ENCODE results near the gene FAM240B.

FAM240B gene

GRCh38 chr9:38651400-38652042 lies 68.4 kb downstream of the FAM240B start:
- no peak for DNase-seq
- H2AFZ ChIP-seq (ENCODE audit: low read depth, low read length), result no peak overlapping the region
- H2BK15ac ChIP-seq (ENCODE audit: low read depth, poor library complexity, severe bottlenecking), result no peak overlapping the region
- H3K27ac ChIP-seq (ENCODE audit: low read length, poor library complexity, severe bottlenecking), result no peak overlapping the region
- 82% methylated on average over 8 of the region's 8 CpGs for WGBS
- no peak overlapping the region for H3K4me2 ChIP-seq (ENCODE audit: low read length, poor library complexity, severe bottlenecking)
- no peak overlapping the region for H3K18ac ChIP-seq (ENCODE audit: low read depth in 1 of 2, low read length in 2 of 2)
- no peak overlapping the region for H2BK120ac ChIP-seq (ENCODE audit: low read depth, low read length)
- no peak overlapping the region for H3K14ac ChIP-seq (ENCODE audit: low read length in 2 of 2)
- no peak overlapping the region for H3K9ac ChIP-seq (ENCODE audit: low read length)
- no peaks in the 10 kb centered on the region for H3K79me1 ChIP-seq (replicated peaks; ENCODE audit: low read length, poor library complexity, severe bottlenecking)
- H3K36me3 ChIP-seq (ENCODE audit: control insufficient read depth in 1 of 2, insufficient read depth in 2 of 2, low read depth in 1 of 2, low read length in 2 of 2), result no peaks in the 10 kb centered on the region
- no peak overlapping the region for H3K23ac ChIP-seq (ENCODE audit: low read length in 2 of 2)
- no peak overlapping the region for H3K4ac ChIP-seq (ENCODE audit: low read depth in 1 of 2, low read length in 2 of 2)
- H2AK5ac ChIP-seq (ENCODE audit: low read length, severe bottlenecking), result no peak overlapping the region
- no peak overlapping the region for H2BK12ac ChIP-seq (ENCODE audit: low read length in 2 of 2)
- no peak overlapping the region for H4K8ac ChIP-seq (ENCODE audit: low read length)
- H4K91ac ChIP-seq (ENCODE audit: low read length), result no peak overlapping the region
- H3K27me3 ChIP-seq (ENCODE audit: control insufficient read depth in 1 of 2, insufficient read depth in 1 of 2, low read length in 2 of 2), result peaks cover 0 to 14% of the 10 kb centered on the region in 2 experiments
- H3K4me1 ChIP-seq (ENCODE audit: control insufficient read depth, insufficient read depth, low read depth, low read length), result no peaks in the 10 kb centered on the region
- H3K4me3 ChIP-seq (ENCODE audit: insufficient read depth in 1 of 2, low read depth in 1 of 2, low read length in 2 of 2), result no peak overlapping the region
- H2BK5ac ChIP-seq (ENCODE audit: low read depth, low read length, poor library complexity, severe bottlenecking), result no peak overlapping the region
- H3K9me3 ChIP-seq (ENCODE audit: control insufficient read depth, low read length), result no peaks in the 10 kb centered on the region

DNA sequence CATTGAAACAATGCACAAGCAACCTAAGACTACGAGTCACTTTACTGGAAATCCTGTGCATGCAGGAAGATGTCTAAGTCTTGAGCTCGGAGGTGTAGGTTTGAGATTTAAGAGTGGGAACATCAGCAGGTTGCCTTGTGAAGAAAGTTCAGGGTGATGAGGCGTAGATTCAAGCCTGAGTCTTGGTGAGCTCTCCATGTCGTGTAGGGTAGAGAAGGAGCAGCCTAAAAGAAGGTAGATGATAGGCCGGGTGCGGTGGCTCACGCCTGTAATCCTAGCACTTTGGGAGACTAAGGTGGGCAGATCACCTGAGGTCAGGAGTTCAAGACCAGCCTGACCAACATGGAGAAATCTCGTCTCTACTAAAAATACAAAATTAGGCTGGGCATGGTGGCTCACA lies 69.4 kb downstream of the FAM240B start:
- Histone ChIP-seq H3K4me2 (ENCODE audit: low read length, poor library complexity, severe bottlenecking) (no peak overlapping the region), H4K8ac (ENCODE audit: low read length) (no peak overlapping the region), H3K23ac (ENCODE audit: low read length in 2 of 2) (no peak overlapping the region), H3K27ac (ENCODE audit: low read length, poor library complexity, severe bottlenecking) (no peak overlapping the region), H4K91ac (ENCODE audit: low read length) (no peak overlapping the region), H2BK120ac (ENCODE audit: low read depth, low read length) (no peak overlapping the region), H2BK15ac (ENCODE audit: low read depth, poor library complexity, severe bottlenecking) (no peak overlapping the region), H3K4me1 (ENCODE audit: control insufficient read depth, insufficient read depth, low read depth, low read length) (peaks cover 2% of the 10 kb centered on the region), H3K4ac (ENCODE audit: low read depth in 1 of 2, low read length in 2 of 2) (no peak overlapping the region), H3K14ac (ENCODE audit: low read length in 2 of 2) (no peak overlapping the region), H2BK12ac (ENCODE audit: low read length in 2 of 2) (no peak overlapping the region), H3K9me3 (ENCODE audit: control insufficient read depth, low read length) (no peaks in the 10 kb centered on the region), H3K18ac (ENCODE audit: low read depth in 1 of 2, low read length in 2 of 2) (no peak overlapping the region), H3K79me1 (replicated peaks; ENCODE audit: low read length, poor library complexity, severe bottlenecking) (no peaks in the 10 kb centered on the region), H2AK5ac (ENCODE audit: low read length, severe bottlenecking) (no peak overlapping the region), H3K27me3 (ENCODE audit: control insufficient read depth in 1 of 2, insufficient read depth in 1 of 2, low read length in 2 of 2) (peaks cover 0 to 14% of the 10 kb centered on the region in 2 experiments), H3K36me3 (ENCODE audit: control insufficient read depth in 1 of 2, insufficient read depth in 2 of 2, low read depth in 1 of 2, low read length in 2 of 2) (no peaks in the 10 kb centered on the region), H3K9ac (ENCODE audit: low read length) (no peak overlapping the region), H2AFZ (ENCODE audit: low read depth, low read length) (no peak overlapping the region), H3K4me3 (ENCODE audit: insufficient read depth in 1 of 2, low read depth in 1 of 2, low read length in 2 of 2) (no peak overlapping the region), H2BK5ac (ENCODE audit: low read depth, low read length, poor library complexity, severe bottlenecking) (no peak overlapping the region)
- DNase-seq, result no peak
- 91% methylated on average over 8 of the region's 8 CpGs for WGBS

- Histone ChIP-seq H3K4ac (ENCODE audit: low read depth in 1 of 2, low read length in 2 of 2) (no peak overlapping the region), H3K79me1 (replicated peaks; ENCODE audit: low read length, poor library complexity, severe bottlenecking) (no peaks in the 10 kb centered on the region), H3K4me1 (ENCODE audit: control insufficient read depth, insufficient read depth, low read depth, low read length) (peaks cover 2% of the 10 kb centered on the region), H2BK120ac (ENCODE audit: low read depth, low read length) (no peak overlapping the region), H3K18ac (ENCODE audit: low read depth in 1 of 2, low read length in 2 of 2) (no peak overlapping the region), H2BK12ac (ENCODE audit: low read length in 2 of 2) (no peak overlapping the region), H2BK5ac (ENCODE audit: low read depth, low read length, poor library complexity, severe bottlenecking) (no peak overlapping the region), H3K9me3 (ENCODE audit: control insufficient read depth, low read length) (no peaks in the 10 kb centered on the region), H3K4me3 (ENCODE audit: insufficient read depth in 1 of 2, low read depth in 1 of 2, low read length in 2 of 2) (no peak overlapping the region), H2AFZ (ENCODE audit: low read depth, low read length) (no peak overlapping the region), H3K14ac (ENCODE audit: low read length in 2 of 2) (no peak overlapping the region), H3K27me3 (ENCODE audit: control insufficient read depth in 1 of 2, insufficient read depth in 1 of 2, low read length in 2 of 2) (peaks cover 0 to 14% of the 10 kb centered on the region in 2 experiments), H3K4me2 (ENCODE audit: low read length, poor library complexity, severe bottlenecking) (no peak overlapping the region), H3K36me3 (ENCODE audit: control insufficient read depth in 1 of 2, insufficient read depth in 2 of 2, low read depth in 1 of 2, low read length in 2 of 2) (no peaks in the 10 kb centered on the region), H3K9ac (ENCODE audit: low read length) (no peak overlapping the region), H4K8ac (ENCODE audit: low read length) (no peak overlapping the region), H4K91ac (ENCODE audit: low read length) (no peak overlapping the region), H2BK15ac (ENCODE audit: low read depth, poor library complexity, severe bottlenecking) (no peak overlapping the region), H2AK5ac (ENCODE audit: low read length, severe bottlenecking) (no peak overlapping the region), H3K27ac (ENCODE audit: low read length, poor library complexity, severe bottlenecking) (no peak overlapping the region), H3K23ac (ENCODE audit: low read length in 2 of 2) (no peak overlapping the region)
- WGBS, result 94% methylated on average over 7 of the region's 8 CpGs
- no peak for DNase-seq
Measured at GRCh38 chr9:38649731-38650363, 70.1 kb downstream of the FAM240B start.

DNA sequence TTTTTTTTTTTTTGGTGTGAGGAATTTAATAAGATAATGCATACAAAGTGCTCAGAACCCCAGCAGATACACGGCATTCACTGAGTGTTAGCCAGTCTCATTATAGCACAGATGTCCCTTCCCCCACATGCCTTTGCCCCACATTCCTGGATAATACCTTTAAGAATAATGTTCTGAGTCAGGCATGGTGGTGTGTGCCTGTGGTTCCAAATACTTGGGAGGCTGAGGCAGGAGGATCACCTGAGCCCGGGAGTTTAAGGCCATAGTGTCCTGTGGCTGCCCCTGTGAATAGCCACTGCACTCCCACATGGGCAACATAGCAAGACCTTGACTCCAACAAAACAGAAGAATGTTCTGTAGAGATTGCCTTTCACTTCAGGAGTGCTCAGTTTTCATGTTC lies 75.3 kb downstream of the FAM240B start:
- no peak overlapping the region for H2BK15ac ChIP-seq (ENCODE audit: low read depth, poor library complexity, severe bottlenecking)
- no peak for DNase-seq
- no peak overlapping the region for H2BK12ac ChIP-seq (ENCODE audit: low read length in 2 of 2)
- no peaks in the 10 kb centered on the region for H3K79me1 ChIP-seq (replicated peaks; ENCODE audit: low read length, poor library complexity, severe bottlenecking)
- no peak overlapping the region for H2AFZ ChIP-seq (ENCODE audit: low read depth, low read length)
- no peak overlapping the region for H2BK120ac ChIP-seq (ENCODE audit: low read depth, low read length)
- no peak overlapping the region for H3K4me2 ChIP-seq (ENCODE audit: low read length, poor library complexity, severe bottlenecking)
- H3K27me3 ChIP-seq (ENCODE audit: control insufficient read depth in 1 of 2, insufficient read depth in 1 of 2, low read length in 2 of 2), result peaks cover 0 to 22% of the 10 kb centered on the region in 2 experiments
- H3K14ac ChIP-seq (ENCODE audit: low read length in 2 of 2), result no peak overlapping the region
- H3K36me3 ChIP-seq (ENCODE audit: control insufficient read depth in 1 of 2, insufficient read depth in 2 of 2, low read depth in 1 of 2, low read length in 2 of 2), result no peaks in the 10 kb centered on the region
- no peak overlapping the region for H3K4me3 ChIP-seq (ENCODE audit: insufficient read depth in 1 of 2, low read depth in 1 of 2, low read length in 2 of 2)
- WGBS, result 0% methylated on average over 1 of the region's 2 CpGs
- H2BK5ac ChIP-seq (ENCODE audit: low read depth, low read length, poor library complexity, severe bottlenecking), result no peak overlapping the region
- H4K91ac ChIP-seq (ENCODE audit: low read length), result no peak overlapping the region
- H3K27ac ChIP-seq (ENCODE audit: low read length, poor library complexity, severe bottlenecking), result no peak overlapping the region
- no peaks in the 10 kb centered on the region for H3K9me3 ChIP-seq (ENCODE audit: control insufficient read depth, low read length)
- H3K18ac ChIP-seq (ENCODE audit: low read depth in 1 of 2, low read length in 2 of 2), result no peak overlapping the region
- H4K8ac ChIP-seq (ENCODE audit: low read length), result no peak overlapping the region
- H3K9ac ChIP-seq (ENCODE audit: low read length), result no peak overlapping the region
- H3K4me1 ChIP-seq (ENCODE audit: control insufficient read depth, insufficient read depth, low read depth, low read length), result peaks cover 10% of the 10 kb centered on the region
- no peak overlapping the region for H3K4ac ChIP-seq (ENCODE audit: low read depth in 1 of 2, low read length in 2 of 2)
- no peak overlapping the region for H3K23ac ChIP-seq (ENCODE audit: low read length in 2 of 2)
- H2AK5ac ChIP-seq (ENCODE audit: low read length, severe bottlenecking), result no peak overlapping the region

All from mesenchymal stem cell (in vitro differentiated cells and primary cell).